Activated CD8-positive, alpha-beta memory T cell treated with anti-CD3 and anti-CD28 coated beads for 36 hours (primary cell): ENCODE data around the gene GPR34. TPM values are rescaled to one million over a fixed set of nuclear protein-coding genes. Genes with fewer than 3 reads are reported as not detected.

Source experiments
- CTCF ChIA-PET: fragments of 350-600 bp; sonication (Branson Sonifier 250); formaldehyde crosslinking; loops from one replicate; lab custom pipeline; 2021; ENCODE audit warnings: antibody characterized with exemption; lab: Charles Lee
- POLR2A ChIA-PET: fragments of 350-600 bp; sonication (Branson Sonifier 250); formaldehyde crosslinking; loops from one replicate; lab custom pipeline; 2021; ENCODE audit warnings: antibody characterized with exemption; lab: Charles Lee
- total RNA-seq, 2 experiments: library from RNA; stranded (reverse); gene quantifications; one replicate each; pipeline ENCODE4 v1.2.3, GENCODE V29; 2021

Gene GPR34
- total RNA-seq, 2 experiments from 2014 or later, result 0.97 to 1.0 TPM

GRCh38 chrX:41722816-41723618 lies 34.2 kb downstream of the GPR34 start:
- ChIA-PET POLR2A (no interaction called here), CTCF (interaction anchor here (0.5 kb wide), 1 partner anchor 17 kb away, joined by 4 read pairs; no protein-coding TSS in a partner anchor)

GRCh38 chrX:41723826-41724225 lies 35.1 kb downstream of the GPR34 start, which contains the start of gene GPR82:
Gene GPR82, plus strand, starts transcription at chrX:41724181. Its CDS starts 2,846 bp downstream, at chrX:41727027.
- POLR2A ChIA-PET, result no interaction called here
- CTCF ChIA-PET, result no interaction called here

- POLR2A ChIA-PET, result no interaction called here
- CTCF ChIA-PET, result no interaction called here
Measured at GRCh38 chrX:41728125-41728524, 39.4 kb downstream of the GPR34 start.

- ChIA-PET POLR2A (interaction anchor here (0.6 kb wide), 1 partner anchor 67 kb away, joined by 3 read pairs; no protein-coding TSS in a partner anchor), CTCF (no interaction called here)
Measured at GRCh38 chrX:41730081-41730480, 41.3 kb downstream of the GPR34 start.

- ChIA-PET POLR2A (no interaction called here), CTCF (no interaction called here)
Measured at GRCh38 chrX:41732260-41732659, 43.5 kb downstream of the GPR34 start.

GRCh38 chrX:41733939-41734338 lies 45.2 kb downstream of the GPR34 start:
- ChIA-PET CTCF (no interaction called here), POLR2A (no interaction called here)

GRCh38 chrX:41734530-41734929 lies 45.8 kb downstream of the GPR34 start:
- ChIA-PET POLR2A (no interaction called here), CTCF (no interaction called here)

- ChIA-PET POLR2A (no interaction called here), CTCF (no interaction called here)
Measured at GRCh38 chrX:41737065-41737464, 48.3 kb downstream of the GPR34 start.

- CTCF ChIA-PET, result no interaction called here
- POLR2A ChIA-PET, result no interaction called here
Measured at GRCh38 chrX:41739871-41740270, 51.1 kb downstream of the GPR34 start.

Other genes with a start within 250 kb of the GPR34 start
- not detected for gene NYX, start 241.6 kb upstream of the GPR34 start, total RNA-seq
- under 1 TPM; 0.34 to 0.40 TPM for gene GPR82, start 35.2 kb downstream of the GPR34 start, total RNA-seq
- 10 to 100 TPM; 27.9 to 28.4 TPM for gene CASK, start 234.6 kb downstream of the GPR34 start, total RNA-seq